ENCODE data around the gene SYDE1.

Gene SYDE1

DNA sequence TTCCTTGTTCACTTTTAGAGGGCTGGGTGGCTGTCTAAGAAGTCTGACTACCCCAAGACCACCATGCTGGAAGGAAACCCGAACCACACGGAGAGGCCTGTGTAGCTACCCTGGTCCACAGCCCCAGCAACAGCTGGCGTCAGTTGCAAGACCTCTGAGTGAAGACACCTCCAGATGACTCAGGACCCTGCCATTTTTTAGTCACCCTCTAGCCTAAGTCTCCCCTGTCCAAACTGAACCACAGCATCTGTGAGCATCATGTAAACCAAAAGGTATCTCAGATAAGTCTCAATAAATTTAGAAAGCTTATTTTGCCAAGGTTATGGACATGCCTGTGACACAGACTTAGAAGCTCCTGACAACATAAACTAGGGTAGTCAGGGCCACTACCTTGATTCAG is 2.2 kb upstream of the SYDE1 start:
- H3K79me2 ChIP-seq (ENCODE audit: insufficient read depth, low read length), result no peaks in the 10 kb centered on the region
- H3K27ac ChIP-seq (ENCODE audit: low read depth, low read length), result no peak overlapping the region
- H3K9me2 ChIP-seq (replicated peaks; ENCODE audit: insufficient read depth, low read length), result no peaks in the 10 kb centered on the region
- no peak for TF ChIP-seq EZH2phosphoT487 (conservative IDR thresholded peaks at IDR 0.05; ENCODE audit: low read length)
- TF ChIP-seq, protein P1, sequence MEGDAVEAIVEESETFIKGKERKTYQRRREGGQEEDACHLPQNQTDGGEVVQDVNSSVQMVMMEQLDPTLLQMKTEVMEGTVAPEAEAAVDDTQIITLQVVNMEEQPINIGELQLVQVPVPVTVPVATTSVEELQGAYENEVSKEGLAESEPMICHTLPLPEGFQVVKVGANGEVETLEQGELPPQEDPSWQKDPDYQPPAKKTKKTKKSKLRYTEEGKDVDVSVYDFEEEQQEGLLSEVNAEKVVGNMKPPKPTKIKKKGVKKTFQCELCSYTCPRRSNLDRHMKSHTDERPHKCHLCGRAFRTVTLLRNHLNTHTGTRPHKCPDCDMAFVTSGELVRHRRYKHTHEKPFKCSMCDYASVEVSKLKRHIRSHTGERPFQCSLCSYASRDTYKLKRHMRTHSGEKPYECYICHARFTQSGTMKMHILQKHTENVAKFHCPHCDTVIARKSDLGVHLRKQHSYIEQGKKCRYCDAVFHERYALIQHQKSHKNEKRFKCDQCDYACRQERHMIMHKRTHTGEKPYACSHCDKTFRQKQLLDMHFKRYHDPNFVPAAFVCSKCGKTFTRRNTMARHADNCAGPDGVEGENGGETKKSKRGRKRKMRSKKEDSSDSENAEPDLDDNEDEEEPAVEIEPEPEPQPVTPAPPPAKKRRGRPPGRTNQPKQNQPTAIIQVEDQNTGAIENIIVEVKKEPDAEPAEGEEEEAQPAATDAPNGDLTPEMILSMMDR (IDR thresholded peaks at IDR 0.05; ENCODE audit: insufficient read depth, low read length, poor library complexity, severe bottlenecking), result no peak
- no peaks in the 10 kb centered on the region for H3K27me3 ChIP-seq (ENCODE audit: low read length)
- H3K9ac ChIP-seq (ENCODE audit: low read length), result no peak overlapping the region
- H2AFZ ChIP-seq (ENCODE audit: low read depth, low read length, severe bottlenecking), result no peak overlapping the region
- no peak overlapping the region for H3K4me3 ChIP-seq (ENCODE audit: insufficient read depth, low read length, poor library complexity, severe bottlenecking)
- no peak overlapping the region for H3K4me2 ChIP-seq (ENCODE audit: low read depth, low read length, poor library complexity, severe bottlenecking)
- H3F3A ChIP-seq (ENCODE audit: insufficient read depth), result no peaks in the 10 kb centered on the region
- no peaks in the 10 kb centered on the region for H3K36me3 ChIP-seq (ENCODE audit: low read length)
- no peaks in the 10 kb centered on the region for H3K9me3 ChIP-seq (ENCODE audit: insufficient read depth, low read length)
- H4K20me1 ChIP-seq (ENCODE audit: low read depth, low read length), result no peaks in the 10 kb centered on the region

DNA sequence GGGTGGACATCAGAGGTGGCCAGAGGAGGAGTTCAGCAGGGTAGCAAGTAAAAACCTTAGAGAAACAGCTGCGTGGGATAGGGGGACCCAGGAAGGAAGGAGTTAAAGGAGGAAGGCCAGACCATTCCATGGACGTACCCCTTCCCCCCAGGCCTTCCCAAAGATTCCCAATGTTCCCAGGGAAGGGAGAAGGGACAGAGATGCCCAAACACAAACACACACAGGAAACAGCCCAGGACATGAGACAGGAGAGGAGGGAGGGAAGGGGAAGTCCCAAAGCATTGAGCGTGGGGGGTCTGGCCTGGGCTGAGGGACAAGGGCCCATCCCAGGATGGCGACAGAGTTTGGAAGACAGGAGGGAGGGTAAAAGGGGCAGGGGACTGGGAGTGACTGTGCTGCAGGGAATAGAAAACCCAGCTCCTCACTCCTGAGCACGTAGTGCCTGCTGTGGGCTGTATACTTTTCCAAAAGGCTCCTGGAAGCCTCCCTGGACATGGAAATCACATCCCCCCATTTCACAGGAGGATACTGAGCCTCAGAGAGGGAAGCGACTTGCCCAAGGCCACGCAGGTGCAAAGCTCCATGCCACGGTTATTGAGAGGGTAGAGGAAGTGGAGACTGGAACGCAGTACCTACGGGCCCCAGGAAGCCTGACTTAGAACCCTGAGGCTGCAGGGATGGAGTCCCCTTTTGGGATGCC is 1.1 kb downstream of the SYDE1 start:
- Histone ChIP-seq H3K4me3 (ENCODE audit: insufficient read depth, low read length, poor library complexity, severe bottlenecking) (no peak overlapping the region), H3K27ac (ENCODE audit: low read depth, low read length) (no peak overlapping the region), H3K79me2 (ENCODE audit: insufficient read depth, low read length) (no peaks in the 10 kb centered on the region), H3K9me3 (ENCODE audit: insufficient read depth, low read length) (no peaks in the 10 kb centered on the region), H2AFZ (ENCODE audit: low read depth, low read length, severe bottlenecking) (no peak overlapping the region), H3K4me2 (ENCODE audit: low read depth, low read length, poor library complexity, severe bottlenecking) (no peak overlapping the region), H3K27me3 (ENCODE audit: low read length) (no peaks in the 10 kb centered on the region), H3K9ac (ENCODE audit: low read length) (no peak overlapping the region), H3K9me2 (replicated peaks; ENCODE audit: insufficient read depth, low read length) (no peaks in the 10 kb centered on the region), H3F3A (ENCODE audit: insufficient read depth) (no peaks in the 10 kb centered on the region), H3K36me3 (ENCODE audit: low read length) (no peaks in the 10 kb centered on the region), H4K20me1 (ENCODE audit: low read depth, low read length) (no peaks in the 10 kb centered on the region)
- TF ChIP-seq, protein P1 (IDR thresholded peaks at IDR 0.05; ENCODE audit: insufficient read depth, low read length, poor library complexity, severe bottlenecking), result no peak
- no peak for TF ChIP-seq EZH2phosphoT487 (conservative IDR thresholded peaks at IDR 0.05; ENCODE audit: low read length)

DNA sequence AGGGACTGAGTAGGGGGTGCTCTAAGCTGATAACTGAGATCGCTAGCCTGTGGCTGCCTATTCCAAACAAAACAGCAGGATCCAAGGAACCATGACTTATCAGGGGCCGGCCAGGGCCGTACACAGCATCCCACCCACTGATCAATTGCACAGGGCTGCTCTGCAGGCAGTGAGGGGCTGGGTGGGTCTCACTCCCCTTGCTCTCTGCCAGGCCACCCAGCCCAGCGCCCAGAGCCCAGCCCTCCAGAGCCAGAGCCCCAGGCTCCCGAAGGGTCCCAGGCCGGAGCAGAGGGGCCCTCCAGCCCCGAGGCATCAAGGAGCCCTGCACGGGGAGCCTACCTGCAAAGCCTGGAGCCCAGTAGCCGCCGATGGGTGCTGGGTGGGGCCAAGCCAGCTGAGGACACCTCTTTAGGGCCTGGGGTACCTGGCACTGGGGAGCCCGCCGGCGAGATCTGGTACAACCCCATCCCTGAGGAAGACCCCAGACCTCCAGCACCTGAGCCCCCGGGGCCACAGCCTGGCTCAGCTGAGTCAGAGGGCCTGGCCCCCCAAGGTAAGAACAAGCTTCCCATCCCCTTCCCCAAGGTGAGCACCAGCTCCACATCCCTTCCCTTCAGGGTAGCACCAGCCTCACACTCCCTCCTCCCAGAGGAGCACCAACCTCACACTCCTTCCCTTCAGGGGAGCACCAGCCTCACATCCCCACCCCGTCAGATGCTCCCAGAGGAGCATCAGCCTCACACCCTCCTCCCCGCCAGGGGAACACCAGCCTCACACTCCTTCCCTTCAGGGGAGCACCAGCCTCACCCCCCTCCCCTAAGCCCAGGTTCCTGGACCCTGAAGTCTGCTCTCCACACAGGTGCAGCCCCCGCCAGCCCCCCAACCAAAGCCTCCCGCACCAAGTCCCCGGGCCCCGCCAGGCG is 1.9 kb downstream of the SYDE1 start:
- Histone ChIP-seq H2AFZ (ENCODE audit: low read depth, low read length, severe bottlenecking) (no peak overlapping the region), H3K27ac (ENCODE audit: low read depth, low read length) (no peak overlapping the region), H3K9me2 (replicated peaks; ENCODE audit: insufficient read depth, low read length) (no peaks in the 10 kb centered on the region), H3K79me2 (ENCODE audit: insufficient read depth, low read length) (no peaks in the 10 kb centered on the region), H4K20me1 (ENCODE audit: low read depth, low read length) (no peaks in the 10 kb centered on the region), H3K27me3 (ENCODE audit: low read length) (no peaks in the 10 kb centered on the region), H3K4me2 (ENCODE audit: low read depth, low read length, poor library complexity, severe bottlenecking) (no peak overlapping the region), H3F3A (ENCODE audit: insufficient read depth) (no peaks in the 10 kb centered on the region), H3K36me3 (ENCODE audit: low read length) (no peaks in the 10 kb centered on the region), H3K9ac (ENCODE audit: low read length) (no peak overlapping the region), H3K4me3 (ENCODE audit: insufficient read depth, low read length, poor library complexity, severe bottlenecking) (no peak overlapping the region), H3K9me3 (ENCODE audit: insufficient read depth, low read length) (no peaks in the 10 kb centered on the region)
- TF ChIP-seq, protein P1 (IDR thresholded peaks at IDR 0.05; ENCODE audit: insufficient read depth, low read length, poor library complexity, severe bottlenecking), result no peak
- TF ChIP-seq EZH2phosphoT487 (conservative IDR thresholded peaks at IDR 0.05; ENCODE audit: low read length), result no peak
